Stimulated activated effector memory CD8-positive, alpha-beta T cell treated with anti-CD3 and anti-CD28 coated beads, Interleukin-12 subunit alpha, Interleukin-12 subunit beta, amount 100 ng/mL, for 72 hours (primary cell): Measurements from ENCODE around the gene NPC1.
"Not testable (repeated sequence)": the region's sequence is repeated elsewhere in the genome, so short reads cannot be mapped to it uniquely, and the experiment has no call there.

Experiments used
- ATAC-seq: fragments of 150-1000 bp; cut with Tn5 transposase; 2 replicates; pipeline ENCODE4 v1.10.0; 2021
- DNase-seq, 2 donors: peaks; one replicate each; pipeline ENCODE4 v3.0.0; 2021 to 2022; ENCODE audit warnings: low spot score in 2 of 2
- H3K27ac Mint-ChIP-seq: one replicate; pipeline ENCODE4 v1.8.0; 2022; ENCODE audit warnings: mild to moderate bottlenecking, mixed read lengths
- H3K36me3 Mint-ChIP-seq: one replicate; pipeline ENCODE4 v1.8.0; 2022; ENCODE audit warnings: mild to moderate bottlenecking, mixed read lengths
- H3K4me1 Mint-ChIP-seq: one replicate; pipeline ENCODE4 v1.8.0; 2022; ENCODE audit warnings: mixed read lengths
- H3K4me3 Mint-ChIP-seq: one replicate; pipeline ENCODE4 v1.8.0; 2022; ENCODE audit warnings: mild to moderate bottlenecking, mixed read lengths
- H3K9me3 Mint-ChIP-seq: one replicate; pipeline ENCODE4 v1.8.0; 2022; ENCODE audit warnings: mixed read lengths

Gene NPC1

GRCh38 chr18:23588836-23589560, 2.7 kb upstream of the NPC1 start:
- Mint-ChIP-seq H3K4me1 (peaks cover 29% of the 10 kb centered on the region), H3K27ac (no peak overlapping the region), H3K9me3 (no peaks in the 10 kb centered on the region), H3K4me3 (no peak overlapping the region), H3K36me3 (peaks cover 25% of the 10 kb centered on the region)
- ATAC-seq (no peak), DNase-seq (no peak)

GRCh38 chr18:23587220-23587642, 925 bp upstream of the NPC1 start:
- DNase-seq (no peak), ATAC-seq (no peak)
- H3K27ac Mint-ChIP-seq = peak overlapping the region; percentile 91
- peaks cover 37% of the 10 kb centered on the region for H3K36me3 Mint-ChIP-seq
- H3K4me3 Mint-ChIP-seq = peak overlapping the region; percentile 89
- H3K9me3 Mint-ChIP-seq = no peaks in the 10 kb centered on the region
- peaks cover 30% of the 10 kb centered on the region for H3K4me1 Mint-ChIP-seq

- Mint-ChIP-seq H3K36me3 (peaks cover 51% of the 10 kb centered on the region), H3K27ac (peak overlapping the region; percentile 91), H3K4me3 (peak overlapping the region; percentile 89), H3K9me3 (no peaks in the 10 kb centered on the region), H3K4me1 (peaks cover 43% of the 10 kb centered on the region)
- ATAC-seq (no peak), DNase-seq (no peak)
These were observed 433 bp downstream of the NPC1 start for GRCh38 chr18:23585897-23586248.

GRCh38 chr18:23585007-23585871, 1.1 kb downstream of the NPC1 start:
- no peak for ATAC-seq
- H3K4me3 Mint-ChIP-seq = peak overlapping the region; percentile 89

GRCh38 chr18:23584019-23584983, 2.0 kb downstream of the NPC1 start:
- H3K4me3 Mint-ChIP-seq = peak overlapping the region; percentile 89
- no peak for DNase-seq
- ATAC-seq = no peak
- no peaks in the 10 kb centered on the region for H3K9me3 Mint-ChIP-seq
- H3K36me3 Mint-ChIP-seq = peaks cover 57% of the 10 kb centered on the region
- H3K27ac Mint-ChIP-seq = peak overlapping the region; percentile 91
- peaks cover 57% of the 10 kb centered on the region for H3K4me1 Mint-ChIP-seq

More at GRCh38 chr18:23585007-23585871, 1.1 kb downstream of the NPC1 start:
- Mint-ChIP-seq H3K36me3 (peaks cover 57% of the 10 kb centered on the region), H3K4me1 (peaks cover 49% of the 10 kb centered on the region), H3K9me3 (no peaks in the 10 kb centered on the region), H3K27ac (peak overlapping the region; percentile 91)
- peak; percentile 11 to 63 for DNase-seq

GRCh38 chr18:23583071-23583865, 3.0 kb downstream of the NPC1 start:
- DNase-seq (peak in 1 of 2 donors; percentile 43), ATAC-seq (no peak)
- Mint-ChIP-seq H3K27ac (peak overlapping the region; percentile 49), H3K4me3 (peak overlapping the region; percentile 89), H3K36me3 (peaks cover 57% of the 10 kb centered on the region), H3K9me3 (no peaks in the 10 kb centered on the region), H3K4me1 (peaks cover 67% of the 10 kb centered on the region)

GRCh38 chr18:23580677-23581367, 5.5 kb downstream of the NPC1 start:
- Mint-ChIP-seq H3K9me3 (no peaks in the 10 kb centered on the region), H3K36me3 (peaks cover 52% of the 10 kb centered on the region), H3K4me1 (peaks cover 72% of the 10 kb centered on the region), H3K27ac (peak overlapping the region; percentile 79), H3K4me3 (peak overlapping the region; percentile 26)
- DNase-seq (peak in 1 of 2 donors; percentile 48), ATAC-seq (peak; percentile 62)

GRCh38 chr18:23578891-23579653, 7.2 kb downstream of the NPC1 start:
- Mint-ChIP-seq H3K9me3 (no peaks in the 10 kb centered on the region), H3K4me3 (peak overlapping the region; percentile 22), H3K27ac (peak overlapping the region; percentile 90), H3K4me1 (peaks cover 73% of the 10 kb centered on the region), H3K36me3 (peaks cover 58% of the 10 kb centered on the region)
- ATAC-seq (no peak), DNase-seq (no peak)

GRCh38 chr18:23578067-23578701, 8.1 kb downstream of the NPC1 start:
- H3K4me1 Mint-ChIP-seq = peaks cover 73% of the 10 kb centered on the region
- H3K27ac Mint-ChIP-seq = peak overlapping the region; percentile 90
- peak overlapping the region; percentile 22 for H3K4me3 Mint-ChIP-seq
- peaks cover 61% of the 10 kb centered on the region for H3K36me3 Mint-ChIP-seq
- ATAC-seq (no peak), DNase-seq (no peak)
- H3K9me3 Mint-ChIP-seq = no peaks in the 10 kb centered on the region

- H3K4me3 Mint-ChIP-seq, H3K9me3 Mint-ChIP-seq, H3K27ac Mint-ChIP-seq, ATAC-seq, DNase-seq: not testable (repeated sequence)
- Mint-ChIP-seq H3K36me3 (peaks cover 56% of the 10 kb centered on the region), H3K4me1 (peaks cover 76% of the 10 kb centered on the region)
These were observed 8.8 kb downstream of the NPC1 start for GRCh38 chr18:23577521-23577920.

- H3K4me3 Mint-ChIP-seq = peak overlapping the region; percentile 64
- H3K9me3 Mint-ChIP-seq = no peaks in the 10 kb centered on the region
- peaks cover 75% of the 10 kb centered on the region for H3K4me1 Mint-ChIP-seq
- peak overlapping the region; percentile 88 for H3K27ac Mint-ChIP-seq
- peaks cover 54% of the 10 kb centered on the region for H3K36me3 Mint-ChIP-seq
- no peak for DNase-seq
- ATAC-seq = no peak
These were observed 11.0 kb downstream of the NPC1 start for GRCh38 chr18:23575309-23575651.

GRCh38 chr18:23574611-23575308, 11.5 kb downstream of the NPC1 start:
- peaks cover 59% of the 10 kb centered on the region for H3K36me3 Mint-ChIP-seq

More at GRCh38 chr18:23574611-23575308, 11.5 kb downstream of the NPC1 start:
- H3K4me3 Mint-ChIP-seq = peak overlapping the region; percentile 64
- ATAC-seq = no peak
- no peaks in the 10 kb centered on the region for H3K9me3 Mint-ChIP-seq
- peak overlapping the region; percentile 88 for H3K27ac Mint-ChIP-seq
- H3K4me1 Mint-ChIP-seq = peaks cover 70% of the 10 kb centered on the region
- DNase-seq = no peak
